Right lobe of liver (tissue), 6 donors: Measurements from ENCODE around the gene SH3GL2. TPM values are rescaled to one million over a fixed set of nuclear protein-coding genes. Genes with fewer than 3 reads are reported as not detected.

Experiments used
- ATAC-seq, 4 donors: fragments of 200-7000 bp; cut with Tn5 transposase; one replicate each; pipeline ENCODE4 v1.9.1; 2020; ENCODE audit warnings: mild to moderate bottlenecking in 4 of 4, moderate library complexity in 4 of 4
- DNase-seq, 3 donors: peaks; one replicate each; pipeline ENCODE4 v3.0.0-alpha.2; 2020
- H3K27ac ChIP-seq, 3 donors: fragments of 200-600 bp; one replicate each; pipeline ENCODE4 v1.8.0; 2022
- H3K27me3 ChIP-seq, 2 donors: fragments of 200-600 bp; one replicate each; pipeline ENCODE4 v1.8.0; 2022
- H3K36me3 ChIP-seq, 4 donors: fragments of 200-600 bp; sonication (generic) in 1 of 4; one replicate each; pipeline versions ENCODE4 v1.5.1 to v1.8.0; 2017 to 2022; ENCODE audit warnings: control low read depth in 1 of 4
- H3K4me1 ChIP-seq, 4 donors: fragments of 200-600 bp; sonication (generic) in 1 of 4; one replicate each; pipeline versions ENCODE4 v1.5.1 to v1.8.0; 2017 to 2022; ENCODE audit warnings: control low read depth in 1 of 4
- H3K4me3 ChIP-seq, 3 donors: fragments of 200-600 bp; one replicate each; pipeline ENCODE4 v1.8.0; 2022
- H3K9me3 ChIP-seq, 4 donors: fragments of 200-600 bp; sonication (generic) in 1 of 4; one replicate each; pipeline versions ENCODE4 v1.5.1 to v1.8.0; 2017 to 2022; ENCODE audit warnings: control low read depth in 1 of 4
- POLR2A ChIP-seq: fragments of 450-650 bp; IDR thresholded peaks from one replicate; pipeline ENCODE4 v1.6.1; 2017; ENCODE audit warnings: antibody characterized with exemption, mild to moderate bottlenecking
- WGBS: methylation state at CpG from one replicate; pipeline ENCODE4 v1.1.6; 2018; ENCODE audit warnings: low coverage, low lambda C conversion rate; ENCODE audit not compliant: insufficient coverage; ENCODE audit errors: missing lambda C conversion rate; 5-methylcytosine and 5-hydroxymethylcytosine counted together
- intact Hi-C, 2 donors: fragments of 100-400 bp; cut with DNase I; formaldehyde crosslinking; loops; one replicate each; pipeline versions ENCODE4 v1.11.2 to v1.14.1; 2022
- total RNA-seq, 6 experiments: library from RNA; depleted of rRNA in 2 of 6; stranded (reverse); fragments of >200 nt in 2 of 6; fragmentation: NEBNext Ultra II Directional in 3 of 6; extraction: Animal tissue kit (Norgen Biotek cat#: 25700) in 3 of 6; gene quantifications; one replicate each; pipeline versions ENCODE4 v1.1.0 to v1.2.4, GENCODE V29; 2016 to 2023
- TF ChIP-seq, protein P1 (sequence below), 4 donors: fragments of 200-600 bp in 3 of 4; fragments of 450-650 bp in 1 of 4; IDR thresholded peaks; one replicate each; pipeline versions ENCODE4 v1.5.1 to v1.8.0; 2016 to 2022; ENCODE audit warnings: antibody characterized with exemption in 4 of 4, mild to moderate bottlenecking in 2 of 4
- donor health status: DM: no; HTN: yes; CAD: no.
- donor health status: DM: no; HTN: no; CAD: no.
- donor health status: DM: no; HTN: no; CAD: no.
- donor health status: DM: no; HTN: yes; CAD: no.
- donor health status: DM: no; HTN: yes; CAD: no.

Gene SH3GL2
- total RNA-seq, 6 experiments from 2014 or later: 0.07 to 0.09 TPM; not detected in 4

DNA sequence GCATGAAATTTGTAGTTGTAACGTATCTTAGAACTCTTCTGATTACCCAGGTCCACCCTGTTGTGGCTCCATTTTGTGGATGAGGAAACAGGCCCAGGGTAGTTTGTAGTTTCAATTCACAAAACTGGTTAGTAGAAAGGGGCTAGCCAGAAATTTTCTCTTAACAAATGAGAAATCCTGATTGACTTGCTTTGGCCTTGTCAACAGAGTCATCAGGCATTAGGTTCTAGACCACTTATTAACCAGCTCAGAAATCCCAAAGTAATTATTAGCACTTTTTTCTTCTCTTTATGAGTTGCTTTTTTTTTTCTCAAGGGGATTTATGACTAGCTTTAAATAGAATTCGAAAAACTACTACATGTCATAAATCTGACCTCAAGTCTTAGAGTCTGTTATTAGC is 160.2 kb downstream of the SH3GL2 start:
- Histone ChIP-seq H3K36me3 (no peaks in the 10 kb centered on the region), H3K27me3 (no peaks in the 10 kb centered on the region), H3K9me3 (no peaks in the 10 kb centered on the region), H3K27ac (no peak overlapping the region), H3K4me3 (no peak overlapping the region), H3K4me1 (no peaks in the 10 kb centered on the region)
- WGBS: 56% methylated on average over 2 of the region's 2 CpGs
- no peak for TF ChIP-seq POLR2A
- TF ChIP-seq, protein P1, sequence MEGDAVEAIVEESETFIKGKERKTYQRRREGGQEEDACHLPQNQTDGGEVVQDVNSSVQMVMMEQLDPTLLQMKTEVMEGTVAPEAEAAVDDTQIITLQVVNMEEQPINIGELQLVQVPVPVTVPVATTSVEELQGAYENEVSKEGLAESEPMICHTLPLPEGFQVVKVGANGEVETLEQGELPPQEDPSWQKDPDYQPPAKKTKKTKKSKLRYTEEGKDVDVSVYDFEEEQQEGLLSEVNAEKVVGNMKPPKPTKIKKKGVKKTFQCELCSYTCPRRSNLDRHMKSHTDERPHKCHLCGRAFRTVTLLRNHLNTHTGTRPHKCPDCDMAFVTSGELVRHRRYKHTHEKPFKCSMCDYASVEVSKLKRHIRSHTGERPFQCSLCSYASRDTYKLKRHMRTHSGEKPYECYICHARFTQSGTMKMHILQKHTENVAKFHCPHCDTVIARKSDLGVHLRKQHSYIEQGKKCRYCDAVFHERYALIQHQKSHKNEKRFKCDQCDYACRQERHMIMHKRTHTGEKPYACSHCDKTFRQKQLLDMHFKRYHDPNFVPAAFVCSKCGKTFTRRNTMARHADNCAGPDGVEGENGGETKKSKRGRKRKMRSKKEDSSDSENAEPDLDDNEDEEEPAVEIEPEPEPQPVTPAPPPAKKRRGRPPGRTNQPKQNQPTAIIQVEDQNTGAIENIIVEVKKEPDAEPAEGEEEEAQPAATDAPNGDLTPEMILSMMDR (IDR thresholded peaks at IDR 0.05): no peak
- intact Hi-C loops: no loop called here
- no peak for DNase-seq
- no peak for ATAC-seq

DNA sequence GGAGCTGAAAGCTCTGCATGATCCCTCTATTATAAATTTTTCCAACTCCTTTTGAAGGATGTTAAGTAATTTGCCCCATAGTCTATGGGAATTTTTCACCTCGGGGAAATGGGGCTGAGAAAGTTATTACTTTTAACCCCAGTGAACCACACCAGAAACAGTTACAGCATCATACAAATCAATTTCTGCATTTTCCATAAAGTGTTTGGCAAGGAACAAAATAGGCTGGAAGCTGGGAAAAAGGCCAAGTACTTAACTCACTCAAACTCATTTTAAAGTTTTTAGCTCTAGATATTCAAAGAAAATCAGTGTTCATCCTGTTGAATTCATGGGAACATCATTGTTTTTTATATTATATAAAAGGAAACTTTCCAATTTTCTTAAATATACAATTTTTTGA is 160.9 kb downstream of the SH3GL2 start:
- intact Hi-C loops: no loop called here
- H3K36me3 ChIP-seq: no peaks in the 10 kb centered on the region
- no peak for TF ChIP-seq POLR2A
- TF ChIP-seq, protein P1 (IDR thresholded peaks at IDR 0.05): no peak
- WGBS: 22% methylated on average over 1 of the region's 1 CpG
- H3K27ac ChIP-seq: no peak overlapping the region
- H3K9me3 ChIP-seq: no peaks in the 10 kb centered on the region
- H3K27me3 ChIP-seq: no peaks in the 10 kb centered on the region
- DNase-seq: no peak
- ATAC-seq: no peak
- no peaks in the 10 kb centered on the region for H3K4me1 ChIP-seq
- H3K4me3 ChIP-seq: no peak overlapping the region

DNA sequence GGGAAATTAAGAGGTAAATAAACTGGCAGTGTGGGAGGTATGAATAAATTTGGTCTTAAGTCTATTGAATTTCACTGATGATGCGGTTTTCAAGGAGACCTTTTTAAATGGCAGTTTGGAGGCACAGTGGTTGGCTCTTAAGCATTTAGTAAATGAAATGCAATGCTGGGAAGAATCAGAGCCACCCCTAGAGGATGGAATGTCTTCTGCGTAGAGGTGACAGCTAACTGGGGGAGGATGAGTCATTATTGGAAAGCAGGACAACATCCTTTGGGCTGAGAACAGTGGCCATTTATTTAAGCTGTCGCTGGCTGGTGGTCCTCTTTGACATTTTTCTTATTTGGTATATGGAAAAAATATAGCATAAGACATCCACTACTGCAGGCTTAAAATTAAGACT is 163.2 kb downstream of the SH3GL2 start:
- WGBS: 25% methylated on average over 3 of the region's 3 CpGs
- intact Hi-C loops: no loop called here
- no peak for ATAC-seq

DNA sequence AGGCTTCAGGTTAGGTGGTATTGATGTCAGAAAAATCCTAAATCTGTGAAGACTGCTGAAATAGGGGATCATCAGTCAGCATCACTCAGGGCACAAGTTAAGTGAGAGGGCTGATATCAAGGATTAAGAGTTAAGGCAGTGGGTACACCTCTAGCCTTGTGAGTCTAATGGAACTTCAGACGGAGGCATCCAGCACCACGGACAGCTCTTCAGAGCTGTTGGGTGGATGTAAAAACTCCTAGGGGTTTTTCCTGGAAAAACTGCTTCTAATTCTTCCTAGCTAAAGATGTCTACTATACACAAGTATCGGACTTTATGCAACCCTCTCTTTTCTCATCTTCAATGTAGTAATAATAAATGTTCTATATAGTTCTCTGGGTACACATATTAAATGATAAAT is 165.9 kb downstream of the SH3GL2 start:
- no peak overlapping the region for H3K4me3 ChIP-seq
- intact Hi-C loops: no loop called here
- 7% methylated on average over 3 of the region's 3 CpGs for WGBS
- DNase-seq (no peak), ATAC-seq (no peak)
- H3K36me3 ChIP-seq: no peaks in the 10 kb centered on the region
- H3K4me1 ChIP-seq: no peaks in the 10 kb centered on the region
- H3K27me3 ChIP-seq: no peaks in the 10 kb centered on the region
- TF ChIP-seq, protein P1 (IDR thresholded peaks at IDR 0.05): no peak
- no peak for TF ChIP-seq POLR2A
- H3K9me3 ChIP-seq: no peaks in the 10 kb centered on the region
- H3K27ac ChIP-seq: no peak overlapping the region

More for the DNA sequence above, 163.2 kb downstream of the SH3GL2 start:
- TF ChIP-seq, protein P1 (IDR thresholded peaks at IDR 0.05): no peak
- TF ChIP-seq POLR2A: no peak
- no peak overlapping the region for H3K4me3 ChIP-seq
- H3K4me1 ChIP-seq: no peaks in the 10 kb centered on the region
- no peak for DNase-seq
- no peak overlapping the region for H3K27ac ChIP-seq
- H3K36me3 ChIP-seq: no peaks in the 10 kb centered on the region
- H3K27me3 ChIP-seq: no peaks in the 10 kb centered on the region
- no peaks in the 10 kb centered on the region for H3K9me3 ChIP-seq

DNA sequence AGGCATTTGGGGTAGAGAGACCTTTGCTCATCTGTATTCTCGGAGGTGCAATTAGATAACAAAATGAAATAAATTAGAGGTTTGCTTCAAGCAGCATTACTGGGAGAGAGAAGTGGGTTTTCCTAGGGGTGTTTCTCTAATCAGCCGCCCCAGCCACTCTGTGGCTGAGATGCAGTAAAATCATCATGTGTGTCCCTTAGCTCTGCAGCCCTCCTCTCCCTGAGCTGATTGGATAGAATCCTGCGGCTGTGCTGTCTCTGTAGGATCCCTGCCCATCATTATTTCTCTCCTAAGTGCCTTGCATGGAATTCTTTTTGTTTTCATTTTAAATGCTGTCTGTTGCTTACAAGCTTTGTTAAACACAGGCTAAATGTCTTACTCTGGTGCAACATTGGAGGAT is 171.4 kb downstream of the SH3GL2 start:
- no peak for ATAC-seq
- no peaks in the 10 kb centered on the region for H3K36me3 ChIP-seq
- DNase-seq: no peak
- TF ChIP-seq, protein P1 (IDR thresholded peaks at IDR 0.05): no peak
- no peak for TF ChIP-seq POLR2A
- intact Hi-C loops: no loop called here
- no peak overlapping the region for H3K27ac ChIP-seq
- no peaks in the 10 kb centered on the region for H3K27me3 ChIP-seq
- no peaks in the 10 kb centered on the region for H3K9me3 ChIP-seq
- no peaks in the 10 kb centered on the region for H3K4me1 ChIP-seq
- 17% methylated on average over 2 of the region's 3 CpGs for WGBS
- H3K4me3 ChIP-seq: no peak overlapping the region
